Measurements from ENCODE around the gene TRNT1. TPM values are rescaled to one million over a fixed set of nuclear protein-coding genes. Genes with fewer than 3 reads are reported as not detected.
A peak's percentile ranks its signal among the peaks of the same experiment; 100 is the strongest.

TRNT1 gene
- total RNA-seq, 1 experiment from 2014 or later = 21.8 TPM

DNA sequence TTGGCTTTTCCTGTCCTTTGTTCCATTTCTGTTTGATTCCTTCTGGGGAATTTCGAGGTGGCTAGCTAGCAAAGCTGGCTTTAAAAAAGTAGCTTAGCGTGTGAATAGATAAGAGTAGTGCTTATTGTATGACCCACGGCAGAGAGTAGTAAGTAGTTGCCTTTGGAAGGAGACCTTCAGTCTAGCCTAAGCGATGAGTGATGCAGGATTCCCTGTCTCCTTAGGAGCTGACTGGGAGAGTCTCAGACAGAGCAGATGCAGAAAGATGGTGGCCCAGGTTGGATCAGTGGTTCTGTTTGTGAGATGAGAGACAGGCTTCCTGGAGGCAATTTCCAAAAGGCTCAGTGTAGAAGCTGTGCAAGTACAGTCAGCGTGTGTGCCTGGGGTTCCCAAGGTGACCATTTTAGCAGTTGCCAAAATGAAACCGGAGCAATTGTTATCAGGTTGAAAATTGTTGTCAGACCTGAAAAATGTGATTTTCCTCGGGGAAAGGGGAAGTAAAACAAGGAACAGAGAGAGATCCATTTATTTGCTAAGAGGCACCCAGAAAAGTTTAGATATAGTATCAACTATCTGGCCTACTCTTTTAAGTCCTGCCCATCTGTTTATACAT, 15.9 kb upstream of the TRNT1 start:
- peak; percentile 24 for DNase-seq (ENCODE audit: low read depth)

GRCh38 chr3:3113042-3113709, 13.6 kb upstream of the TRNT1 start:
- DNase-seq (ENCODE audit: low read depth) = no peak

DNA sequence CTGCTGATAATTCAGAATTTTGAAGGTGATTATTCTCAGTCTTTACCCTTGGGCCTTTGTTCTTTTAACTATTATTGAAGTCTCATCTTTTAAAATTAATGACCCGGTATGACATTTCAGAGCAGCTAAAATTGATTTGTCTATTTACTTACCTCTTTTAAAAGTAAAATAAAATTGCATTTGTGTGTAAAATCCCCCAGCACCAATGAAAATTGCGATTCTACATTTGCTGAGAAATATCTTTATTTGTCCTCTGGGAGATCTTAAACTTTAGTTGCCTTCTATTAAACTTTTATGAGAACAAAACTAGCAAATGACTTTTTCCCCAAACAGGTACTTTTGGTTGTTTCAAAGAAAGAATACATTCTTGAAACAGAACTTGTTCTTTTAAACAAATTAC, 9.1 kb upstream of the TRNT1 start:
- DNase-seq (ENCODE audit: low read depth) = no peak

DNA sequence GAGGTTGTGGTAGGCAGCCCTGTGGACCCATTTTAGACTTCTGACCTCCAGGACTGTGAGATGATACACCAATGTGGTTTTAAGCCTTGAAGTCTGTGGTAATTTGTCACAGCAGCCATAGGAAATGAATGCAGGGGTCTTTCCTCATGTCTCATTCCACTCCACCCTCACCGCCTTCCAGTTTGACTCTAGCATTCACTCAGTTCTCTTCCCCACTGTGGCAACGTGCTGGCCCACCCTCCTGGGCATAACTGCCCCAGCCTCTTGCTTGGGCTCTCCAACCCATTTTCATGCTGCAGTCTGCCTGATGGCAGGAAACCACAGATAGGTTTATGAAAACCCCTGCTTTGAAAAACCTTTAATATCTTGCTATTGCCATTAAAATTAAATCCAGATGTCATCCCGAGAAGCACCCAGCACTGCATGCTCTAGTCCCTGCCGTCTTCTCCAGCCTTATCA, 7.3 kb upstream of the TRNT1 start:
- DNase-seq (ENCODE audit: low read depth) = peak; percentile 22

GRCh38 chr3:3125977-3126376, 763 bp upstream of the TRNT1 start:
- DNase-seq (ENCODE audit: low read depth) = no peak

GRCh38 chr3:3127432-3128010, 781 bp downstream of the TRNT1 start:
- DNase-seq (ENCODE audit: low read depth) = peak; percentile 9

- no peak for DNase-seq (ENCODE audit: low read depth)
Measured at GRCh38 chr3:3129579-3129978, 2.8 kb downstream of the TRNT1 start.

DNA sequence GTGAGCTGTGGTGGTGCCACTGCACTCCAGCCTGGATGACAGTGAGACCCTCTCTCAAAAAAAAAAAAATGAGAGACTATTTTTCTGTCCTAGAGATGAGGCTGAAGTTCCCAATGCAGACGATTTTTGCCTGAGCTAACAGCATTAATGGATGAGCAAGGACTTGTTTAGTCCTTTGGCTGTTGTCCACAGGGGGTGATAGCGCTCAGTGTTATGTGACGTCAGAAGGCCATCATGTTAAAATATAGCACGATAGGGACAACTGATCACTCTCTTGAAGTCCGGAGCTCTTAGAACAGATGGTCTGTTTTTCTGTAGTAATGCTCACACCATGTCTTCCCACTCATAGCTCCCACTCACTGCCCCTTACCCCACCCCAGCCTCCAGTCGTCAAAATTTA, 6.8 kb downstream of the TRNT1 start:
- DNase-seq (ENCODE audit: low read depth) = no peak

- no peak for DNase-seq (ENCODE audit: low read depth)
Measured at GRCh38 chr3:3134750-3135448, 8.2 kb downstream of the TRNT1 start.

DNA sequence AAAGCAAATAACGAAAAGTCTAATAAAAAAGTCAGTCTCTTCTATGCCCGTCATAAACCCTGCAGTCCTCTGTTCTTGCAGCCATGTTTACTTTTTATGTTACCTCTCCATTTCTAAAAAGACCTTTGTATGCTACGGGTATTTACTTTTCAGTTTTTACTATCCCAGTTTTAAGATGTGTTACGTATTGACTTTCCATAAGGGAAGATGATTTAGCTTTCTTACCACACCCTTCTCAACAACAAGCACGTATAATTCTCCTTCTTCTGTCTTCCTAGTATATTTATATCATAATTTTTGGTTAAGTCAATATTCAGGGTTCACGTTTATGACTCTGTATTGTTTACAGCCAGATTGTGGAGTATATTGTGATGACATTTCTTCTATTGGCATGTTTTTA, 10.8 kb downstream of the TRNT1 start:
- DNase-seq (ENCODE audit: low read depth) = no peak

- DNase-seq (ENCODE audit: low read depth) = no peak
Measured at GRCh38 chr3:3141939-3142338, 15.2 kb downstream of the TRNT1 start.

GRCh38 chr3:3145831-3146230, 19.1 kb downstream of the TRNT1 start:
- DNase-seq (ENCODE audit: low read depth) = no peak

GRCh38 chr3:3149560-3149959, 22.8 kb downstream of the TRNT1 start:
- no peak for DNase-seq (ENCODE audit: low read depth)

- no peak for DNase-seq (ENCODE audit: low read depth)
Measured at GRCh38 chr3:3151513-3151912, 24.8 kb downstream of the TRNT1 start.

DNA sequence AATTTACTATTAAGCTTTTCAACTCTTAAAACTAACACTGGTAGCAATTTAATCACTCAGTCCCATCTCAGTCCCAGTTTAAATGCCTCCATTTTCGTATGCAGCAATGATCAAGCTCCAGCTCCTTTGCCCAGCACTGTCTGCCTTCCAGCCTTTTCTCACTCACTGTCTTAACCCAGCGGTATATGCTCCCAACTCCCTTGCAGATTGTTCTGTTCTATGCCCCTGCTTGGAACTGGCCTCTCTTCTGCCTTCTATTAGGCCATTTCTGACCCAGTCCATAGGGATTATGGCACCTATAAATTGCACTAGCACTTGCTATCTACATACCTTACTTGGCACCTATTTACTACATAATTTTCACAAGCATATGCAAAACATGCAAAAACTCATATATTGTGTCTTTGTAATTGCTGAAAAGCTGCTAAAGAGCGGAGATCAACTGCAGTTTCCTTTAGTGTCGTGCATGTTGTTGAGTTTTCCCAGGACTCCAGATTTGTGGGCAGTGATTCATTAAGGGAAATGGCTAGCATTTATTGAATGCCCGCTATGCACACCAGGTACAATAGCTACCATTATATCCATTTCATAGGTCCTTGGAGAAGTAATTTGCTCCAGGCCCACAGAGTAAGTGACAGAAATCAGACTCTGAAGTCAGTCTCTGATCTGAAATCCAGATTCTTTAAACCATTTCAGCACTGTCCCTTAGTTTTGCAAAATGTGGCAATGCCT, 28.3 kb downstream of the TRNT1 start:
- DNase-seq (ENCODE audit: low read depth) = no peak

- no peak for DNase-seq (ENCODE audit: low read depth)
Measured at GRCh38 chr3:3157484-3157883, 30.7 kb downstream of the TRNT1 start.

GRCh38 chr3:3160826-3161225, 34.1 kb downstream of the TRNT1 start:
- DNase-seq (ENCODE audit: low read depth) = no peak

DNA sequence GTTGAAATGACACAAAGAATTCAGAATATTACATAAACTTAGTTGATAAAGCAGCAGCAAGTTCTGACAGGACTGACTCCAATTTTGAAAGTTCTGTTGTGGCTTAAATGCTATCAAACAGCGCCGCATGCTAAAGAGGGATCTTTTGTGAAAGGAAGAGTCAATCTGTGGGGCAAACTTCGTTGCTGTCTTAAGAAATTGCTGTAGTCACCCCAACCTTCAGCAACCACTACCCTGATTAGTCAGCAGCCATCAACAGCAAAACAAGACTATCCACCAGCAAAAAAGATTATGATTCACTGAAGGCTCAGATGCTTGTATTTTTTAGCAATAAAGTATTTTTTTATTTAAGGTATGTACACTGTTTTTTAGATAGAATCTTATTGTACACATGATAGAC, 38.5 kb downstream of the TRNT1 start:
- no peak for DNase-seq (ENCODE audit: low read depth)

DNA sequence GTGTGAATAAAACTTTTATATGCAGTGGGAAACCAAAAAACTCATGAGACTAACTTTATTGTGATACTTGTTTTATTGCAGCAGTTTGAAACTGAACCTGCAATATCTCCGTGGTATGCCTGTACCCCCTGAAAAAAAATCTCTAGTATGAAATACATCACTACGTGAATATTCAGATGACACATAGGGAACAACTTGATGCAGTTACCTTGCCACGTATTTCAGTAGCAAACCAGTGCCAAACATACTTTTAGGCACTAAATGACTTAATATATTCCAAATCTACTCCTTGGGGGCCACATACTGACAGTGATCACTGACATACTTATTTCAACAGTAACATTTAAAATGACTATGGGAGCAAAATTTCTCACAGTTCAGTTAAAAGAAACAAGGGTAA, 38.9 kb downstream of the TRNT1 start:
- DNase-seq (ENCODE audit: low read depth) = no peak

- DNase-seq (ENCODE audit: low read depth) = no peak
Measured at GRCh38 chr3:3170998-3171397, 44.3 kb downstream of the TRNT1 start.

DNA sequence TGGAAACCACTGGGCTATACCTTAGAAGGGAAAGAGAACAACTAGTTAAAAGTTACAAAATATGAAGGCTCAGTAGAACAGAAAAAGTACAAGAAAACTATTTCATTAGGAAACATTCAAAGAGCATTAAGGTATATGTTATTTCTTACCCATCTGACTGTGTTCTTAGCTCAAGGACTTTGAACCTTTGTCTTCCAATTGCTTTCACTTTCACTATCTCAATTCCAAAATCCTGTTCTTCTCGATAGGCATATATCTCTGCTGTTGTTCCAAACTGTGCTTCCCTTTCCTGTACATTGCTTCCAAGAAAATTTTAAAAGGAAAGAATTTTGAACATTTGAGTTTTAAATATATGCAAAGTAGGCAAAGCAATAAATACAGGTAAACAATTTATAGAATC, 45.9 kb downstream of the TRNT1 start:
- DNase-seq (ENCODE audit: low read depth) = no peak

DNA sequence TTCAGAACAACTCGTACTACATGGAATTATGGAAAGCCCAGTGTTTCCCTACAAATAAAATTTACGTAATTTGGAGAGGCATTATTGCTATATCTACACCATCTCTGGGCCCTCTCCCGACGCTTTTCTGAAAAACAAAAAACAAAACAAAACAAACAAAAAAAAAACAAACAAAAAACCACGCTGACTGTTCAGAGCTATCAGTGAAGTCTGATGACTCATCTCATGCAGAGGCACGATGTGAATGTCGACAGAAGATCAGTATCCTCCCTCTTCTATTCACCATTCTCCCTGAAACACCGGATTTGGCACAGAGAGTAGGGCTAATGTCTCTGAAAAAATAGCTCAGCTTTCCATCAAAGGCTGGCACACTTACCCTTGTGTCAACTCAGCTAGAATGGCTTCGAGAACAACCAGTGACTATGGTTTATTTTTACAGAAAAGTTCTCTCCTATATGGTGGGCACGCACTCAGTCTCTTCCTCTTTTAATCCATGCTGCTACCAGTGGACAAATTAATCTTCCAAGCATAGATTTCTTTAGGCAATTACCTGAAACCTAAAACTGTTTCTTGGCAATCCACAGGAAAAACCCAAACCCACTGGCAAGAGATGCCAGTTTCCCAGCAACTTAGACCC, 51.2 kb downstream of the TRNT1 start:
- DNase-seq (ENCODE audit: low read depth) = no peak

Data from Daoy (cell line).